ENCODE data around the gene KCTD15.

DNA sequence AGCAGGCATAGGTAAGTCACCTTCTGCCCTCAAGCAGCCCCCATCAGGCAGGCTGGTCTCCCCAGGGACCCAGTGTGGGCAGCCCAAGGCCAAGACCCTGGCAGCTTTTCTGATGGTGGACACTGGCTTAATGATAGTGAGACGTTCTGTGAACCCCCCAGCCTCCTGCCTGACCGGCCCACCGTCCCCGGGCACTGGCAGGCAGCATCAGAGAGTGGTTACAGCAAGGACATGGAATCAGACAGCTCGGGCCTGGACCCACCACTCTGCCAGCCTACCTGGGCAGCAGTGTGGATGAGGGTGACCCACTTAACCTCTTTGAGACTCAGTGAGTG lies 45.3 kb upstream of the KCTD15 start:
- TF ChIP-seq CREB1 (IDR thresholded peaks at IDR 0.05; ENCODE audit: low read depth) (no peak), RAD21 (IDR thresholded peaks at IDR 0.05; ENCODE audit: low read depth) (no peak), EP300 (IDR thresholded peaks at IDR 0.05; ENCODE audit: borderline replicate concordance) (no peak), TAF1 (IDR thresholded peaks at IDR 0.05; ENCODE audit: low read depth) (no peak), USF1 (IDR thresholded peaks at IDR 0.05) (no peak), YY1 (IDR thresholded peaks at IDR 0.05; ENCODE audit: low read depth) (no peak), CEBPB (IDR thresholded peaks at IDR 0.05) (no peak), NFIC (IDR thresholded peaks at IDR 0.05) (no peak)
- TF ChIP-seq, protein P1, sequence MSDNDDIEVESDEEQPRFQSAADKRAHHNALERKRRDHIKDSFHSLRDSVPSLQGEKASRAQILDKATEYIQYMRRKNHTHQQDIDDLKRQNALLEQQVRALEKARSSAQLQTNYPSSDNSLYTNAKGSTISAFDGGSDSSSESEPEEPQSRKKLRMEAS (IDR thresholded peaks at IDR 0.05) = no peak
- TF ChIP-seq, protein P2, sequence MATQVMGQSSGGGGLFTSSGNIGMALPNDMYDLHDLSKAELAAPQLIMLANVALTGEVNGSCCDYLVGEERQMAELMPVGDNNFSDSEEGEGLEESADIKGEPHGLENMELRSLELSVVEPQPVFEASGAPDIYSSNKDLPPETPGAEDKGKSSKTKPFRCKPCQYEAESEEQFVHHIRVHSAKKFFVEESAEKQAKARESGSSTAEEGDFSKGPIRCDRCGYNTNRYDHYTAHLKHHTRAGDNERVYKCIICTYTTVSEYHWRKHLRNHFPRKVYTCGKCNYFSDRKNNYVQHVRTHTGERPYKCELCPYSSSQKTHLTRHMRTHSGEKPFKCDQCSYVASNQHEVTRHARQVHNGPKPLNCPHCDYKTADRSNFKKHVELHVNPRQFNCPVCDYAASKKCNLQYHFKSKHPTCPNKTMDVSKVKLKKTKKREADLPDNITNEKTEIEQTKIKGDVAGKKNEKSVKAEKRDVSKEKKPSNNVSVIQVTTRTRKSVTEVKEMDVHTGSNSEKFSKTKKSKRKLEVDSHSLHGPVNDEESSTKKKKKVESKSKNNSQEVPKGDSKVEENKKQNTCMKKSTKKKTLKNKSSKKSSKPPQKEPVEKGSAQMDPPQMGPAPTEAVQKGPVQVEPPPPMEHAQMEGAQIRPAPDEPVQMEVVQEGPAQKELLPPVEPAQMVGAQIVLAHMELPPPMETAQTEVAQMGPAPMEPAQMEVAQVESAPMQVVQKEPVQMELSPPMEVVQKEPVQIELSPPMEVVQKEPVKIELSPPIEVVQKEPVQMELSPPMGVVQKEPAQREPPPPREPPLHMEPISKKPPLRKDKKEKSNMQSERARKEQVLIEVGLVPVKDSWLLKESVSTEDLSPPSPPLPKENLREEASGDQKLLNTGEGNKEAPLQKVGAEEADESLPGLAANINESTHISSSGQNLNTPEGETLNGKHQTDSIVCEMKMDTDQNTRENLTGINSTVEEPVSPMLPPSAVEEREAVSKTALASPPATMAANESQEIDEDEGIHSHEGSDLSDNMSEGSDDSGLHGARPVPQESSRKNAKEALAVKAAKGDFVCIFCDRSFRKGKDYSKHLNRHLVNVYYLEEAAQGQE (IDR thresholded peaks at IDR 0.05; ENCODE audit: low read depth) = no peak
